ENCODE measurements around the gene BMF.
"Not testable (repeated sequence)": the region's sequence is repeated elsewhere in the genome, so short reads cannot be mapped to it uniquely, and the experiment has no call there.

- TF ChIP-seq, protein P1, sequence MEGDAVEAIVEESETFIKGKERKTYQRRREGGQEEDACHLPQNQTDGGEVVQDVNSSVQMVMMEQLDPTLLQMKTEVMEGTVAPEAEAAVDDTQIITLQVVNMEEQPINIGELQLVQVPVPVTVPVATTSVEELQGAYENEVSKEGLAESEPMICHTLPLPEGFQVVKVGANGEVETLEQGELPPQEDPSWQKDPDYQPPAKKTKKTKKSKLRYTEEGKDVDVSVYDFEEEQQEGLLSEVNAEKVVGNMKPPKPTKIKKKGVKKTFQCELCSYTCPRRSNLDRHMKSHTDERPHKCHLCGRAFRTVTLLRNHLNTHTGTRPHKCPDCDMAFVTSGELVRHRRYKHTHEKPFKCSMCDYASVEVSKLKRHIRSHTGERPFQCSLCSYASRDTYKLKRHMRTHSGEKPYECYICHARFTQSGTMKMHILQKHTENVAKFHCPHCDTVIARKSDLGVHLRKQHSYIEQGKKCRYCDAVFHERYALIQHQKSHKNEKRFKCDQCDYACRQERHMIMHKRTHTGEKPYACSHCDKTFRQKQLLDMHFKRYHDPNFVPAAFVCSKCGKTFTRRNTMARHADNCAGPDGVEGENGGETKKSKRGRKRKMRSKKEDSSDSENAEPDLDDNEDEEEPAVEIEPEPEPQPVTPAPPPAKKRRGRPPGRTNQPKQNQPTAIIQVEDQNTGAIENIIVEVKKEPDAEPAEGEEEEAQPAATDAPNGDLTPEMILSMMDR (IDR thresholded peaks at IDR 0.05) = not testable (repeated sequence)
- TF ChIP-seq POLR2A (IDR thresholded peaks at IDR 0.05) = not testable (repeated sequence)
Measured at GRCh38 chr15:40115106-40115505, 6.4 kb upstream of the BMF start.
